NCI-H526 (cell line): ENCODE results near the gene VPS33B.

Experiments
- DNase-seq, 2 experiments: peaks; one replicate each; lab custom pipeline; 2025; lab: John Stamatoyannopoulos, UW

The VPS33B gene

GRCh38 chr15:90949979-90950675 lies 72.3 kb downstream of the VPS33B start:
- no peak for DNase-seq
